ENCODE measurements around the gene WHRN.

- TF ChIP-seq IRF2 (CRISPR knock-in tag; IDR thresholded peaks at IDR 0.05) (no peak), CCAR2 (IDR thresholded peaks at IDR 0.05; ENCODE audit: low read depth, low read length) (no peak), RNF2 (IDR thresholded peaks at IDR 0.05) (no peak), ZFX (CRISPR knock-in tag; IDR thresholded peaks at IDR 0.05) (no peak), ZNF274 (IDR thresholded peaks at IDR 0.05; ENCODE audit: borderline replicate concordance, low read depth, low read length) (no peak), HDAC2 (IDR thresholded peaks at IDR 0.05) (no peak), CTCF (IDR thresholded peaks at IDR 0.05 in 2 of 3, conservative IDR thresholded peaks at IDR 0.05 in 1 of 3; ENCODE audit: insufficient read depth in 2 of 3, low read depth in 1 of 3, low read length in 3 of 3) (no peak), SPI1 (IDR thresholded peaks at IDR 0.05; ENCODE audit: borderline replicate concordance, low read depth, low read length) (no peak), MIER1 (IDR thresholded peaks at IDR 0.05; ENCODE audit: low read depth) (no peak)
Measured at GRCh38 chr9:114497236-114497635, 8.0 kb downstream of the WHRN start.

Data from K562 (cell line).